Measurements from ENCODE around the gene PPP1R12C.

DNA sequence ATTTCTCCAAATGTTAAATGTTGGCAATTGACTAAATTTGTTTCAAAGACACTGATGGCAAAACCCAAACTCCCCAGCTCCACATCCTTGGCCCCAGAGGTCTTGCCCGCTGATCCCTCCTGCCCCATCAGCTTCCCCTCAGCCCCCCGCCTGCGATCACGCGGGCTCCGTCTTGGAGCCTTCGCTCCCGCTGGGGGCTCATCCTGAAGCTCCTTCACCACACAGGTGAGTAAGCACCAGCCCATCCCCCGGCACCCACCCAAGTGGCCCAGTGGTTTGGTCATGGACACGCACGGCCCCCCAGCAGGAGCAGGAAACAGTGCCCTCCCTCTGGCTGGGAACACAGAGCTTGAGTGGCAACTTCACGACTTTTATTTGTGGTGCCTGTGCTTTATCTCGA is 26.9 kb downstream of the PPP1R12C start:
- TF ChIP-seq, protein P1, sequence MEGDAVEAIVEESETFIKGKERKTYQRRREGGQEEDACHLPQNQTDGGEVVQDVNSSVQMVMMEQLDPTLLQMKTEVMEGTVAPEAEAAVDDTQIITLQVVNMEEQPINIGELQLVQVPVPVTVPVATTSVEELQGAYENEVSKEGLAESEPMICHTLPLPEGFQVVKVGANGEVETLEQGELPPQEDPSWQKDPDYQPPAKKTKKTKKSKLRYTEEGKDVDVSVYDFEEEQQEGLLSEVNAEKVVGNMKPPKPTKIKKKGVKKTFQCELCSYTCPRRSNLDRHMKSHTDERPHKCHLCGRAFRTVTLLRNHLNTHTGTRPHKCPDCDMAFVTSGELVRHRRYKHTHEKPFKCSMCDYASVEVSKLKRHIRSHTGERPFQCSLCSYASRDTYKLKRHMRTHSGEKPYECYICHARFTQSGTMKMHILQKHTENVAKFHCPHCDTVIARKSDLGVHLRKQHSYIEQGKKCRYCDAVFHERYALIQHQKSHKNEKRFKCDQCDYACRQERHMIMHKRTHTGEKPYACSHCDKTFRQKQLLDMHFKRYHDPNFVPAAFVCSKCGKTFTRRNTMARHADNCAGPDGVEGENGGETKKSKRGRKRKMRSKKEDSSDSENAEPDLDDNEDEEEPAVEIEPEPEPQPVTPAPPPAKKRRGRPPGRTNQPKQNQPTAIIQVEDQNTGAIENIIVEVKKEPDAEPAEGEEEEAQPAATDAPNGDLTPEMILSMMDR (IDR thresholded peaks at IDR 0.05) = no peak
- TF ChIP-seq POLR2A (IDR thresholded peaks at IDR 0.05) = no peak

All from Peyer's patch (tissue), 4 donors.